Liver (tissue), 3 donors: Measurements from ENCODE around the gene ASCC1.

ENCODE experiments used
- GABPA ChIP-seq, 2 donors: IDR thresholded peaks in 1 of 2; conservative IDR thresholded peaks in 1 of 2; 2 replicates each; pipeline ENCODE4 v1.6.1; 2016; ENCODE audit warnings: antibody characterized with exemption in 2 of 2, mild to moderate bottlenecking in 1 of 2, moderate library complexity in 1 of 2
- RAD21 ChIP-seq, 2 donors: IDR thresholded peaks; 2 replicates each; pipeline ENCODE4 v1.6.1; 2016; ENCODE audit warnings: antibody characterized with exemption in 2 of 2, mild to moderate bottlenecking in 2 of 2
- TF ChIP-seq, protein P1 (sequence below): fragments of 150-350 bp; IDR thresholded peaks from 2 replicates; pipeline ENCODE4 v1.5.1; 2017; ENCODE audit warnings: improper control_type of control experiment, low read depth, low read length; ENCODE audit not compliant: missing input control
- TF ChIP-seq, protein P2 (sequence below): IDR thresholded peaks from 2 replicates; pipeline ENCODE4 v1.6.1; 2016; ENCODE audit warnings: antibody characterized with exemption, mild to moderate bottlenecking
- donor health status: healthy.
- donor health status: healthy.

DNA sequence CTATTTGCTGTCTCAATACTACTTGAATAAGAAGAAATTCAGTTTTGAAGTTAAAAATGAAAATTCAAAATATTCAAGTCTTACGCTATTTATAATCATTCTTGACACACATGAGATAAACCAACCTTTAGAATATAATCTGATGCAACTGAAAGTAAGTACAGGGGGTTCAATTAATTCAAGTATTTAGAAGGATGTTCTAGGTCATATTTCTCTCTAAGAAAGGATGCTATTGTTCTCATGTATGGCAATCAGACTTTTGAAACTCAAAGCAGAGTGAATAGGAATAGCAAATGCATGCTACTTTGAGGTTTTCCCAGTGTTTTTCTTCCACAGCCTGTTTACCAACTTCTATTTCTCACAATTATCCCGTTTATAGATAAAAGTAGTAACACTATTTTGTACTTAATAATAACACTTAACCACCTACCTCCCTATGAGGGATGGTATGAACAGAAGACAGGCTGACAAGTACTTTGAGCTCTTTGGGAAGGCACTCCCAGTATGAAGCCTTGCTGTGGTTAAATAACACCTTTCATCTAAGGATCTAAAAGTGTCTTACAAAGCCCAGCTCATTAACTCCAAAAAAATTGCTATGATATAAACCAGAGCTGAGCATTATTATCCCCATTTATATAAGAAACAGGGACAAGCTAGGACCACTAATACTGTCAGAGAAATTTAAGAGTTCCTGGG, 109.8 kb downstream of the ASCC1 start:
- TF ChIP-seq, protein P1, sequence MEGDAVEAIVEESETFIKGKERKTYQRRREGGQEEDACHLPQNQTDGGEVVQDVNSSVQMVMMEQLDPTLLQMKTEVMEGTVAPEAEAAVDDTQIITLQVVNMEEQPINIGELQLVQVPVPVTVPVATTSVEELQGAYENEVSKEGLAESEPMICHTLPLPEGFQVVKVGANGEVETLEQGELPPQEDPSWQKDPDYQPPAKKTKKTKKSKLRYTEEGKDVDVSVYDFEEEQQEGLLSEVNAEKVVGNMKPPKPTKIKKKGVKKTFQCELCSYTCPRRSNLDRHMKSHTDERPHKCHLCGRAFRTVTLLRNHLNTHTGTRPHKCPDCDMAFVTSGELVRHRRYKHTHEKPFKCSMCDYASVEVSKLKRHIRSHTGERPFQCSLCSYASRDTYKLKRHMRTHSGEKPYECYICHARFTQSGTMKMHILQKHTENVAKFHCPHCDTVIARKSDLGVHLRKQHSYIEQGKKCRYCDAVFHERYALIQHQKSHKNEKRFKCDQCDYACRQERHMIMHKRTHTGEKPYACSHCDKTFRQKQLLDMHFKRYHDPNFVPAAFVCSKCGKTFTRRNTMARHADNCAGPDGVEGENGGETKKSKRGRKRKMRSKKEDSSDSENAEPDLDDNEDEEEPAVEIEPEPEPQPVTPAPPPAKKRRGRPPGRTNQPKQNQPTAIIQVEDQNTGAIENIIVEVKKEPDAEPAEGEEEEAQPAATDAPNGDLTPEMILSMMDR, result no peak
- TF ChIP-seq GABPA (IDR thresholded peaks at IDR 0.05 in 1 of 2, conservative IDR thresholded peaks at IDR 0.05 in 1 of 2), result no peak
- TF ChIP-seq, protein P2, sequence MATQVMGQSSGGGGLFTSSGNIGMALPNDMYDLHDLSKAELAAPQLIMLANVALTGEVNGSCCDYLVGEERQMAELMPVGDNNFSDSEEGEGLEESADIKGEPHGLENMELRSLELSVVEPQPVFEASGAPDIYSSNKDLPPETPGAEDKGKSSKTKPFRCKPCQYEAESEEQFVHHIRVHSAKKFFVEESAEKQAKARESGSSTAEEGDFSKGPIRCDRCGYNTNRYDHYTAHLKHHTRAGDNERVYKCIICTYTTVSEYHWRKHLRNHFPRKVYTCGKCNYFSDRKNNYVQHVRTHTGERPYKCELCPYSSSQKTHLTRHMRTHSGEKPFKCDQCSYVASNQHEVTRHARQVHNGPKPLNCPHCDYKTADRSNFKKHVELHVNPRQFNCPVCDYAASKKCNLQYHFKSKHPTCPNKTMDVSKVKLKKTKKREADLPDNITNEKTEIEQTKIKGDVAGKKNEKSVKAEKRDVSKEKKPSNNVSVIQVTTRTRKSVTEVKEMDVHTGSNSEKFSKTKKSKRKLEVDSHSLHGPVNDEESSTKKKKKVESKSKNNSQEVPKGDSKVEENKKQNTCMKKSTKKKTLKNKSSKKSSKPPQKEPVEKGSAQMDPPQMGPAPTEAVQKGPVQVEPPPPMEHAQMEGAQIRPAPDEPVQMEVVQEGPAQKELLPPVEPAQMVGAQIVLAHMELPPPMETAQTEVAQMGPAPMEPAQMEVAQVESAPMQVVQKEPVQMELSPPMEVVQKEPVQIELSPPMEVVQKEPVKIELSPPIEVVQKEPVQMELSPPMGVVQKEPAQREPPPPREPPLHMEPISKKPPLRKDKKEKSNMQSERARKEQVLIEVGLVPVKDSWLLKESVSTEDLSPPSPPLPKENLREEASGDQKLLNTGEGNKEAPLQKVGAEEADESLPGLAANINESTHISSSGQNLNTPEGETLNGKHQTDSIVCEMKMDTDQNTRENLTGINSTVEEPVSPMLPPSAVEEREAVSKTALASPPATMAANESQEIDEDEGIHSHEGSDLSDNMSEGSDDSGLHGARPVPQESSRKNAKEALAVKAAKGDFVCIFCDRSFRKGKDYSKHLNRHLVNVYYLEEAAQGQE, result no peak
- TF ChIP-seq RAD21 (IDR thresholded peaks at IDR 0.05), result no peak
